ENCODE measurements around the gene ARAP1. TPM values are rescaled to one million over a fixed set of nuclear protein-coding genes. Genes with fewer than 3 reads are reported as not detected.

The ARAP1 gene
- total RNA-seq, 3 donors from 2014 or later = 85.9 to 109 (median 97.0) TPM

GRCh38 chr11:72724021-72724551 is 28.1 kb downstream of the ARAP1 start:
- Histone ChIP-seq H3K9me3 (no peaks in the 10 kb centered on the region), H3K36me3 (no peaks in the 10 kb centered on the region), H3K4me3 (no peak overlapping the region), H3K4me1 (peaks cover 4 to 17% of the 10 kb centered on the region in 2 donors), H3K27ac (no peak overlapping the region), H3K27me3 (no peaks in the 10 kb centered on the region)
- TF ChIP-seq POLR2A (IDR thresholded peaks at IDR 0.05) (no peak), CTCF (IDR thresholded peaks at IDR 0.05) (no peak), POLR2AphosphoS5 (IDR thresholded peaks at IDR 0.05) (no peak)
- intact Hi-C loops (cut with DNase I; ENCODE audit: low total_unique reads) = loop anchor here (10.0 kb wide), 3 partner anchors 61 to 451 kb away; partner anchors contain the start of gene ATG16L2
- no peak for DNase-seq (ENCODE audit: low spot score in 2 of 2)

GRCh38 chr11:72723508-72723907 is 28.7 kb downstream of the ARAP1 start:
- Histone ChIP-seq H3K4me3 (no peak overlapping the region), H3K4me1 (peaks cover 4 to 17% of the 10 kb centered on the region in 2 donors), H3K9me3 (no peaks in the 10 kb centered on the region), H3K36me3 (no peaks in the 10 kb centered on the region), H3K27ac (peak overlapping the region; percentile 85 to 91), H3K27me3 (no peaks in the 10 kb centered on the region)
- TF ChIP-seq CTCF (IDR thresholded peaks at IDR 0.05) = no peak
- no peak for TF ChIP-seq POLR2A (IDR thresholded peaks at IDR 0.05)
- TF ChIP-seq POLR2AphosphoS5 (IDR thresholded peaks at IDR 0.05) = no peak
- no peak for DNase-seq (ENCODE audit: low spot score in 2 of 2)
- intact Hi-C loops (cut with DNase I; ENCODE audit: low total_unique reads) = loop anchor here (10.0 kb wide), 3 partner anchors 61 to 451 kb away; partner anchors contain the start of gene ATG16L2

- peaks cover 4 to 17% of the 10 kb centered on the region in 2 donors for H3K4me1 ChIP-seq
- no peaks in the 10 kb centered on the region for H3K9me3 ChIP-seq
- H3K27me3 ChIP-seq = no peaks in the 10 kb centered on the region
- peak overlapping the region; percentile 85 to 91 for H3K27ac ChIP-seq
- H3K36me3 ChIP-seq = no peaks in the 10 kb centered on the region
- peak overlapping the region; percentile 59 to 90 (median 68) for H3K4me3 ChIP-seq
- intact Hi-C loops (cut with DNase I; ENCODE audit: low total_unique reads) = loop anchor here (10.0 kb wide), 3 partner anchors 63 to 453 kb away; partner anchors contain the start of gene ATG16L2
- peak; percentile 82 to 89 for DNase-seq (ENCODE audit: low spot score in 2 of 2)
- TF ChIP-seq POLR2A (IDR thresholded peaks at IDR 0.05) (peak; percentile 43), CTCF (IDR thresholded peaks at IDR 0.05) (peak in 2 of 3 donors; percentile 13 to 18), POLR2AphosphoS5 (IDR thresholded peaks at IDR 0.05) (peak; percentile 41 to 63 (median 55))
Observed at GRCh38 chr11:72722050-72722748, 30.0 kb downstream of the ARAP1 start.

GRCh38 chr11:72721689-72722049 is 30.5 kb downstream of the ARAP1 start:
- Histone ChIP-seq H3K9me3 (no peaks in the 10 kb centered on the region), H3K4me3 (peak overlapping the region; percentile 59 to 90 (median 68)), H3K27me3 (no peaks in the 10 kb centered on the region), H3K36me3 (no peaks in the 10 kb centered on the region), H3K27ac (peak overlapping the region; percentile 85 to 91), H3K4me1 (peaks cover 4 to 17% of the 10 kb centered on the region in 2 donors)
- intact Hi-C loops (cut with DNase I; ENCODE audit: low total_unique reads) = loop anchor here (10.0 kb wide), 3 partner anchors 63 to 453 kb away; partner anchors contain the start of gene ATG16L2
- peak in 1 of 2 donors; percentile 62 for DNase-seq (ENCODE audit: low spot score in 2 of 2)
- no peak for TF ChIP-seq CTCF (IDR thresholded peaks at IDR 0.05)
- no peak for TF ChIP-seq POLR2A (IDR thresholded peaks at IDR 0.05)
- no peak for TF ChIP-seq POLR2AphosphoS5 (IDR thresholded peaks at IDR 0.05)

GRCh38 chr11:72721276-72721675 is 30.9 kb downstream of the ARAP1 start:
- DNase-seq (ENCODE audit: low spot score in 2 of 2) = no peak
- H3K4me3 ChIP-seq = peak overlapping the region; percentile 59 to 90 (median 68)
- no peaks in the 10 kb centered on the region for H3K9me3 ChIP-seq
- no peak for TF ChIP-seq POLR2AphosphoS5 (IDR thresholded peaks at IDR 0.05)
- TF ChIP-seq CTCF (IDR thresholded peaks at IDR 0.05) = no peak
- TF ChIP-seq POLR2A (IDR thresholded peaks at IDR 0.05) = no peak
- intact Hi-C loops (cut with DNase I; ENCODE audit: low total_unique reads) = loop anchor here (10.0 kb wide), 3 partner anchors 64 to 454 kb away; partner anchors contain the start of gene ATG16L2
- peaks cover 4 to 17% of the 10 kb centered on the region in 2 donors for H3K4me1 ChIP-seq
- H3K36me3 ChIP-seq = no peaks in the 10 kb centered on the region
- peak overlapping the region; percentile 85 to 91 for H3K27ac ChIP-seq
- H3K27me3 ChIP-seq = no peaks in the 10 kb centered on the region
